ENCODE measurements around the gene CTDNEP1. TPM values are rescaled to one million over a fixed set of nuclear protein-coding genes. Genes with fewer than 3 reads are reported as not detected.

CTDNEP1 gene
- total and polyA plus RNA-seq, 2 of the 4 experiments (the other 2 are of a cell fraction) = 23.8 to 132 TPM

- no peak overlapping the region for H3K56ac ChIP-seq (ENCODE audit: extremely low read depth, insufficient read depth, low read length)
- peaks cover 81% of the 10 kb centered on the region for H3K27me3 ChIP-seq (ENCODE audit: control insufficient read depth, insufficient read depth, low read length)
- H2AK5ac ChIP-seq (ENCODE audit: low read depth, low read length) = no peak overlapping the region
- no peak overlapping the region for H3K14ac ChIP-seq (replicated peaks; ENCODE audit: low read depth, low read length)
- no peak for ATAC-seq (ENCODE audit: low read depth)
- H3K9ac ChIP-seq (ENCODE audit: low read depth, low read length) = no peak overlapping the region
- H2BK15ac ChIP-seq (ENCODE audit: low read depth, low read length) = no peak overlapping the region
- H4K8ac ChIP-seq (ENCODE audit: low read depth in 2 of 2, low read length in 2 of 2) = no peak overlapping the region
- POLR2A ChIA-PET (ENCODE audit: unreplicated experiment) = no interaction called here
- no peak overlapping the region for H3K4me3 ChIP-seq (ENCODE audit: insufficient read depth, low read depth, low read length)
- no peak overlapping the region for H2BK120ac ChIP-seq (ENCODE audit: low read depth, low read length)
- H2AK9ac ChIP-seq (replicated peaks; ENCODE audit: low read depth, low read length, poor library complexity) = no peak overlapping the region
- H4K91ac ChIP-seq (ENCODE audit: insufficient read depth, low read depth, low read length) = no peak overlapping the region
- CTCF ChIA-PET = no interaction called here
- no peaks in the 10 kb centered on the region for H3K36me3 ChIP-seq (ENCODE audit: control insufficient read depth, insufficient read depth, low read length)
- peaks cover 3% of the 10 kb centered on the region for H3K4me1 ChIP-seq (ENCODE audit: control insufficient read depth, insufficient read depth, low read length)
- no peak for TF ChIP-seq POLR2A (IDR thresholded peaks at IDR 0.05; ENCODE audit: low read depth, low read length)
- TF ChIP-seq NFE2L2 (IDR thresholded peaks at IDR 0.05; ENCODE audit: low read depth, low read length) = no peak
- 0 out of 2 replicates have a peak, but pooled peaks cover 3% of the 10 kb centered on the region for H4K20me1 ChIP-seq (ENCODE audit: insufficient read depth, low read length)
- in situ Hi-C loops (cut with MboI; ENCODE audit: low sequenced_read_pairs) (no loop called here), dilution Hi-C loops (cut with HindIII; ENCODE audit: low sequenced_read_pairs, unreplicated experiment) (no loop called here), intact Hi-C loops (cut with micrococcal nuclease) (no loop called here)
- no peak overlapping the region for H2AFZ ChIP-seq (replicated peaks; ENCODE audit: low read length, poor library complexity)
- H2BK5ac ChIP-seq (ENCODE audit: low read depth, low read length, poor library complexity, severe bottlenecking) = no peak overlapping the region
- no peak overlapping the region for H3K4me2 ChIP-seq (ENCODE audit: low read depth, low read length)
- 40% methylated on average over 2 of the region's 11 CpGs; no CpG with 5 or more reads in 1 of the 2 experiments for WGBS, 2 experiments (ENCODE audit: extremely low coverage in 2 of 2, insufficient read length in 1 of 2)
- no peak overlapping the region for H3K4ac ChIP-seq (ENCODE audit: low read depth, low read length)
- DNase-seq = no peak
- no TSS peak for BruUV-seq (replicated peaks)
- H3K9me3 ChIP-seq (ENCODE audit: control insufficient read depth, insufficient read depth, low read length) = no peaks in the 10 kb centered on the region; the same call in 1 of the 2 replicates
- no peak overlapping the region for H3K23ac ChIP-seq (ENCODE audit: low read depth, low read length)
- H4K5ac ChIP-seq (ENCODE audit: low read depth, low read length) = no peak overlapping the region
- no peaks in the 10 kb centered on the region; the same call in 1 of the 2 replicates for H3K9me1 ChIP-seq (ENCODE audit: insufficient read depth, low read length)
- H3K79me1 ChIP-seq (ENCODE audit: low read depth in 1 of 2, low read length in 2 of 2) = no peaks in the 10 kb centered on the region
- H3K18ac ChIP-seq (ENCODE audit: low read depth, low read length) = no peak overlapping the region
- H3K27ac ChIP-seq (ENCODE audit: insufficient read depth, low read length) = no peak overlapping the region
- H2BK20ac ChIP-seq (ENCODE audit: low read depth, low read length) = no peak overlapping the region
Observed at GRCh38 chr17:7290685-7291084, 39.2 kb upstream of the CTDNEP1 start.
